ENCODE measurements around the gene EOLA2.
"Not testable (repeated sequence)": the region's sequence is repeated elsewhere in the genome, so short reads cannot be mapped to it uniquely, and the experiment has no call there.

Gene EOLA2

GRCh38 chrX:149938427-149938880, at the start of gene EOLA2:
Gene EOLA2 (minus strand): TSS chrX:149938491. CDS start chrX:149933874, 4,617 bp downstream.
- DNase-seq, result peak; percentile 89 to 91

GRCh38 chrX:149987613-149988012, 49.3 kb upstream of the EOLA2 start:
- no peak for DNase-seq

- no peak for DNase-seq
These were observed 46.1 kb upstream of the EOLA2 start for GRCh38 chrX:149984411-149984810.

- DNase-seq, result no peak
These were observed 44.0 kb upstream of the EOLA2 start for GRCh38 chrX:149982310-149982709.

- no peak for DNase-seq
These were observed 40.9 kb upstream of the EOLA2 start for GRCh38 chrX:149979126-149979644.

- DNase-seq, result peak; percentile 15 to 23
These were observed 24.8 kb upstream of the EOLA2 start for GRCh38 chrX:149962859-149963757.

- DNase-seq, result no peak
These were observed 23.7 kb upstream of the EOLA2 start for GRCh38 chrX:149962010-149962409.

GRCh38 chrX:149961572-149961971, 23.3 kb upstream of the EOLA2 start:
- DNase-seq, result no peak

GRCh38 chrX:149950681-149951080, 12.4 kb upstream of the EOLA2 start:
- DNase-seq, result peak in 1 of 2 experiments; percentile 6

- DNase-seq, result no peak
These were observed 11.6 kb upstream of the EOLA2 start for GRCh38 chrX:149949743-149950436.

- DNase-seq, result no peak
These were observed 9.7 kb upstream of the EOLA2 start for GRCh38 chrX:149948016-149948415.

- not testable (repeated sequence) for DNase-seq
These were observed 8.6 kb upstream of the EOLA2 start for GRCh38 chrX:149946932-149947331.

GRCh38 chrX:149945820-149946219, 7.5 kb upstream of the EOLA2 start:
- not testable (repeated sequence) for DNase-seq

GRCh38 chrX:149945087-149945670, 6.9 kb upstream of the EOLA2 start:
- not testable (repeated sequence) for DNase-seq

GRCh38 chrX:149940674-149941024, 2.4 kb upstream of the EOLA2 start:
- not testable (repeated sequence) for DNase-seq

- DNase-seq, result peak; percentile 94 to 95
These were observed 1.8 kb upstream of the EOLA2 start for GRCh38 chrX:149939905-149940673.

- DNase-seq, result no peak
These were observed 1.3 kb upstream of the EOLA2 start for GRCh38 chrX:149939655-149939904.

- peak; percentile 90 for DNase-seq
These were observed 777 bp upstream of the EOLA2 start for GRCh38 chrX:149938881-149939654.

- DNase-seq, result peak in 1 of 2 experiments; percentile 3
These were observed 342 bp downstream of the EOLA2 start for GRCh38 chrX:149937871-149938426.

GRCh38 chrX:149937328-149937727, 963 bp downstream of the EOLA2 start:
- not testable (repeated sequence) for DNase-seq

- not testable (repeated sequence) for DNase-seq
These were observed 4.7 kb downstream of the EOLA2 start for GRCh38 chrX:149933547-149933946.

GRCh38 chrX:149932970-149933369, 5.3 kb downstream of the EOLA2 start:
- not testable (repeated sequence) for DNase-seq
